Thoracic aorta (tissue), 2 donors: ENCODE results near the gene KNDC1. TPM values are rescaled to one million over a fixed set of nuclear protein-coding genes. Genes with fewer than 3 reads are reported as not detected.

Experiments used
- ATAC-seq: fragments of 150-250 bp; one replicate; pipeline ENCODE4 v1.8.0; 2017; ENCODE audit warnings: low read depth; ENCODE audit not compliant: insufficient number of reproducible peaks, low FRiP score
- DNase-seq: peaks from one replicate; pipeline ENCODE4 v3.0.0-alpha.2; 2020; ENCODE audit warnings: low spot score
- H3K27ac ChIP-seq, 2 donors: fragments of 200-600 bp; sonication (generic); 1 replicate in 1 of 2; 2 replicates in 1 of 2; pipeline ENCODE4 v1.5.1; 2016; ENCODE audit warnings: mild to moderate bottlenecking in 2 of 2, moderate library complexity in 2 of 2
- H3K27me3 ChIP-seq: fragments of 200-600 bp; sonication (generic); replicated peaks from 2 replicates; pipeline ENCODE4 v1.6.0; 2016; ENCODE audit warnings: mild to moderate bottlenecking; ENCODE audit not compliant: insufficient read depth
- H3K36me3 ChIP-seq: fragments of 200-600 bp; sonication (generic); one replicate; pipeline ENCODE4 v1.5.1; 2016
- H3K4me1 ChIP-seq, 2 donors: fragments of 200-600 bp; sonication (generic); 1 replicate in 1 of 2; 2 replicates in 1 of 2; pipeline versions ENCODE4 v1.5.1 to v1.6.0; 2016; ENCODE audit warnings: low read depth in 2 of 2, mild to moderate bottlenecking in 1 of 2; ENCODE audit not compliant: control insufficient read depth in 1 of 2
- H3K4me3 ChIP-seq: fragments of 200-600 bp; sonication (generic); 2 replicates; pipeline ENCODE4 v1.5.1; 2016; ENCODE audit warnings: mild to moderate bottlenecking
- H3K9me3 ChIP-seq: fragments of 200-600 bp; sonication (generic); 2 replicates; pipeline ENCODE4 v1.5.1; 2016
- CTCF ChIP-seq: fragments of 200-600 bp; sonication (generic); IDR thresholded peaks from one replicate; pipeline ENCODE4 v1.5.1; 2019; ENCODE audit warnings: antibody characterized with exemption
- total RNA-seq, 2 donors: library from RNA; depleted of rRNA; stranded (reverse); fragments of >200 nt; gene quantifications; one replicate each; pipeline versions ENCODE4 v1.1.0 to v1.2.3, GENCODE V29; 2016

The KNDC1 gene
- total RNA-seq, 2 donors from 2014 or later = 0.14 to 0.95 TPM

GRCh38 chr10:133130602-133131001 lies 29.4 kb upstream of the KNDC1 start:
- H3K4me3 ChIP-seq = no peak overlapping the region
- H3K36me3 ChIP-seq = no peaks in the 10 kb centered on the region
- no peak for DNase-seq
- no peak overlapping the region for H3K27ac ChIP-seq
- TF ChIP-seq CTCF = no peak
- no peaks in the 10 kb centered on the region for H3K9me3 ChIP-seq
- H3K4me1 ChIP-seq = no peaks in the 10 kb centered on the region
- no peak for ATAC-seq
- H3K27me3 ChIP-seq = no peaks in the 10 kb centered on the region

DNA sequence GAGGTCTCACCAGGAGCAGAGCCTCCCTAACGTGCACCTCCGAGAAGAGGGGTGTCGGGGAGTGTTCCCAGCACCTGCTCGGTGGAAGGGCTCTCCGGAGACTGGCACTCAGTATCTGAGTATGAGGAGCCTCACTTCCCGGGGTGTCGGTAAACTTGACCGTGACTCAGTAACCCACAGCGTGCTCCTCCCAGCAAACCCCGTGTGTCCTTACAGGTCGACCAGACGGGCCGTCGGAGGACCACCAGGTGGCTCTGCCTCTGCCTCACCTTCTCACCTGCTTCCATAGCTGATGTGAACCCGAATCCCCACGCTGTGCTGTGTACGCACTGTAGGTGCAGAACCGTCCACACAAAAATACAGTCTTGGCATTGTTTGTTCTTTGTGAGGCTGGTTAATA lies 29.0 kb upstream of the KNDC1 start:
- DNase-seq = no peak
- Histone ChIP-seq H3K27ac (no peak overlapping the region), H3K4me3 (no peak overlapping the region), H3K9me3 (no peaks in the 10 kb centered on the region), H3K36me3 (no peaks in the 10 kb centered on the region), H3K4me1 (no peaks in the 10 kb centered on the region), H3K27me3 (no peaks in the 10 kb centered on the region)
- no peak for ATAC-seq
- TF ChIP-seq CTCF = no peak

GRCh38 chr10:133131734-133132472 lies 28.1 kb upstream of the KNDC1 start:
- Histone ChIP-seq H3K4me3 (no peak overlapping the region), H3K27ac (no peak overlapping the region), H3K36me3 (no peaks in the 10 kb centered on the region), H3K9me3 (no peaks in the 10 kb centered on the region), H3K4me1 (no peaks in the 10 kb centered on the region), H3K27me3 (no peaks in the 10 kb centered on the region)
- DNase-seq (no peak), ATAC-seq (no peak)
- no peak for TF ChIP-seq CTCF

GRCh38 chr10:133132473-133133291 lies 27.3 kb upstream of the KNDC1 start:
- H3K9me3 ChIP-seq = no peaks in the 10 kb centered on the region
- H3K27ac ChIP-seq = no peak overlapping the region
- no peaks in the 10 kb centered on the region for H3K4me1 ChIP-seq
- DNase-seq (no peak), ATAC-seq (no peak)
- no peak overlapping the region for H3K4me3 ChIP-seq
- no peaks in the 10 kb centered on the region for H3K36me3 ChIP-seq
- no peak for TF ChIP-seq CTCF
- no peaks in the 10 kb centered on the region for H3K27me3 ChIP-seq

- no peak for TF ChIP-seq CTCF
- Histone ChIP-seq H3K27me3 (no peaks in the 10 kb centered on the region), H3K27ac (no peak overlapping the region), H3K9me3 (no peaks in the 10 kb centered on the region), H3K4me1 (no peaks in the 10 kb centered on the region), H3K4me3 (no peak overlapping the region), H3K36me3 (no peaks in the 10 kb centered on the region)
- ATAC-seq (no peak), DNase-seq (no peak)
Observed at GRCh38 chr10:133133471-133134231, 26.4 kb upstream of the KNDC1 start.
